Glutamatergic neuron (in vitro differentiated cells): ENCODE measurements around the gene FAAP20. TPM values are rescaled to one million over a fixed set of nuclear protein-coding genes. Genes with fewer than 3 reads are reported as not detected.

ENCODE experiments used
- DNase-seq: peaks from one replicate; pipeline ENCODE4 v3.0.0; 2022
- H3K27ac Mint-ChIP-seq: one replicate; pipeline ENCODE4 v1.8.0; 2020; ENCODE audit warnings: mild to moderate bottlenecking, mixed read lengths, inconsistent platforms; ENCODE audit not compliant: unreplicated experiment
- H3K27me3 Mint-ChIP-seq: one replicate; pipeline ENCODE4 v1.8.0; 2020; ENCODE audit warnings: mild to moderate bottlenecking, moderate library complexity, mixed read lengths, inconsistent platforms; ENCODE audit not compliant: unreplicated experiment
- H3K36me3 Mint-ChIP-seq: one replicate; pipeline ENCODE4 v1.8.0; 2020; ENCODE audit warnings: mild to moderate bottlenecking, mixed read lengths, inconsistent platforms; ENCODE audit not compliant: unreplicated experiment
- H3K4me1 Mint-ChIP-seq: one replicate; pipeline ENCODE4 v1.8.0; 2020; ENCODE audit warnings: mild to moderate bottlenecking, low read depth, mixed read lengths, inconsistent platforms; ENCODE audit not compliant: unreplicated experiment
- H3K4me3 Mint-ChIP-seq: one replicate; pipeline ENCODE4 v1.8.0; 2020; ENCODE audit warnings: mild to moderate bottlenecking, mixed read lengths, inconsistent platforms; ENCODE audit not compliant: unreplicated experiment
- H3K9me3 Mint-ChIP-seq: one replicate; pipeline ENCODE4 v1.8.0; 2020; ENCODE audit warnings: mild to moderate bottlenecking, moderate library complexity, mixed read lengths, inconsistent platforms; ENCODE audit not compliant: unreplicated experiment
- total RNA-seq: library from RNA; stranded (reverse); fragmentation: NEBNext Ultra II Directional; extraction: Animal tissue kit (Norgen Biotek cat#: 25700); gene quantifications from one replicate; pipeline ENCODE4 v1.2.1, GENCODE V29; 2021; ENCODE audit not compliant: unreplicated experiment
- TF ChIP-seq, protein P1 (sequence below): fragments of 200-600 bp; sonication (generic); IDR thresholded peaks from one replicate; pipeline ENCODE4 v1.5.0; 2021; ENCODE audit not compliant: partially characterized antibody, unreplicated experiment

FAAP20 gene
- total RNA-seq, 1 donor from 2014 or later = 111 TPM

DNA sequence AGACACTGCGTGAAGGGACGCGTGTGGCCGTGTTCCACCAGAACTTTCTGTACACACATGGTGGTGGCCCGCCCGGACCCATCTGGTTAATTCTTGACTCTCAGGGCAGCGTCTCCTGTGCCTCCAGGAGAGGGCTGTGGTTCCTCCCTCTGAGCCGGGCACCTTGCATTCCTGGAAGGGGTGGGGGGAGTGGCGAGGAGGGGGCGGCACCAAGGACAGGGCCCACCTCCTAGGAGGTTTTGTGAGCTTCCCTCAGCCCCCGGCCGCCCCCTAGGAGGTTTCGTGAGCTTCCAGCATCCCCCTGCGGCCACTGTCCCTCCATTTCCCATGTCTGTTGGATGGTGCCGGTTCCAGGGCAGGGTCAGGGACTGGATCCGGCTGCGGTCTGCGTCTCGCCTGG is 28.9 kb downstream of the FAAP20 start:
- Mint-ChIP-seq H3K4me1 (no peaks in the 10 kb centered on the region), H3K36me3 (peaks cover 15% of the 10 kb centered on the region), H3K4me3 (no peak overlapping the region), H3K27me3 (peaks cover 2% of the 10 kb centered on the region), H3K9me3 (peaks cover 13% of the 10 kb centered on the region), H3K27ac (no peak overlapping the region)
- TF ChIP-seq, protein P1, sequence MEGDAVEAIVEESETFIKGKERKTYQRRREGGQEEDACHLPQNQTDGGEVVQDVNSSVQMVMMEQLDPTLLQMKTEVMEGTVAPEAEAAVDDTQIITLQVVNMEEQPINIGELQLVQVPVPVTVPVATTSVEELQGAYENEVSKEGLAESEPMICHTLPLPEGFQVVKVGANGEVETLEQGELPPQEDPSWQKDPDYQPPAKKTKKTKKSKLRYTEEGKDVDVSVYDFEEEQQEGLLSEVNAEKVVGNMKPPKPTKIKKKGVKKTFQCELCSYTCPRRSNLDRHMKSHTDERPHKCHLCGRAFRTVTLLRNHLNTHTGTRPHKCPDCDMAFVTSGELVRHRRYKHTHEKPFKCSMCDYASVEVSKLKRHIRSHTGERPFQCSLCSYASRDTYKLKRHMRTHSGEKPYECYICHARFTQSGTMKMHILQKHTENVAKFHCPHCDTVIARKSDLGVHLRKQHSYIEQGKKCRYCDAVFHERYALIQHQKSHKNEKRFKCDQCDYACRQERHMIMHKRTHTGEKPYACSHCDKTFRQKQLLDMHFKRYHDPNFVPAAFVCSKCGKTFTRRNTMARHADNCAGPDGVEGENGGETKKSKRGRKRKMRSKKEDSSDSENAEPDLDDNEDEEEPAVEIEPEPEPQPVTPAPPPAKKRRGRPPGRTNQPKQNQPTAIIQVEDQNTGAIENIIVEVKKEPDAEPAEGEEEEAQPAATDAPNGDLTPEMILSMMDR = no peak
- no peak for DNase-seq

GRCh38 chr1:2163205-2163604 is 31.4 kb downstream of the FAAP20 start:
- no peak overlapping the region for H3K27ac Mint-ChIP-seq
- no peaks in the 10 kb centered on the region for H3K4me1 Mint-ChIP-seq
- TF ChIP-seq, protein P1 = no peak
- H3K4me3 Mint-ChIP-seq = no peak overlapping the region
- H3K27me3 Mint-ChIP-seq = peaks cover 4% of the 10 kb centered on the region
- peaks cover 15% of the 10 kb centered on the region for H3K36me3 Mint-ChIP-seq
- peaks cover 16% of the 10 kb centered on the region for H3K9me3 Mint-ChIP-seq
- DNase-seq = no peak

- Mint-ChIP-seq H3K36me3 (peaks cover 16% of the 10 kb centered on the region), H3K9me3 (peaks cover 14% of the 10 kb centered on the region), H3K27me3 (peaks cover 5% of the 10 kb centered on the region), H3K4me3 (no peak overlapping the region), H3K4me1 (peaks cover 7% of the 10 kb centered on the region), H3K27ac (no peak overlapping the region)
- no peak for DNase-seq
- TF ChIP-seq, protein P1 = no peak
These were observed 33.9 kb downstream of the FAAP20 start for GRCh38 chr1:2160451-2161300.

DNA sequence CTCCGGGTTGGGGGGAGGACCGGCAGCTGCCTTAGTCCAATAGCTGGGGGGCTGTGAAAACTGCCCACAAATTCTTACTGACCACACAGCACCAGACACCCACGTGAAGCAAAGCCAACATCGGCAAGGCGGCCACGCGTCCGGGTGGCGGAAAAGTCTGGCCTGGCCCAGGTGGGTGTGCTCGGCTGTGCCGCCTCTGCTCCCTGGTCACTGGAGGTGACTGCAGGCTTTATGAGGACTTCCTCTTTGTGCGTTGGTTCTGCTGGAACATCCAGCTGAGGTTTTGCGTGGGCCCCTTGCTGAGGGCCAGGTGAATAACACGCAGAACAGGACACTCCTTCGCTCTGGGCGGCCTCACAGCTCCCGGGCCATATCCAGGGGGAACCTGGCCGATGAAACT is 35.4 kb downstream of the FAAP20 start:
- Mint-ChIP-seq H3K36me3 (peaks cover 18% of the 10 kb centered on the region), H3K9me3 (peaks cover 21% of the 10 kb centered on the region), H3K4me3 (no peak overlapping the region), H3K27me3 (peaks cover 11% of the 10 kb centered on the region), H3K27ac (no peak overlapping the region), H3K4me1 (peaks cover 15% of the 10 kb centered on the region)
- TF ChIP-seq, protein P1 = no peak
- DNase-seq = no peak

DNA sequence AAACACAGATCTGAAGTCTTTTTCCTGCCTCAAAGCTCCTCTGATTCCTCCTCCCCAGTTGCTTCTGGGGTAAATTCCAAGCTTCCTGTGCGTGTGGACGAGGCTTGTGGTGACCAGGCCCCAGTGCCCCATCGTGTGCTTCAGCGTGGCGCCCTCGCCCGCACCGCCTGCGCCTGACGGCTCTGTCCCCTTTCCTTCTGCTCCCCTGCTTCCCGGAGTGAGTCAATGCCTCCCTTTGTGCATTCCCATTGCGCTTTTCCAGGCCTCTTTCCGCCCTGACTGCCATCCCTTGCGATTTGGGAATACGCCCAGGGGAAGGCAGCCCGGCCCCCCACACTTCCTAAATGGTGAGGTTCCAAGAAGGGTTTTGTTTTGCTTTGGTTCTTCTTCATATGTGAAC is 36.3 kb downstream of the FAAP20 start:
- Mint-ChIP-seq H3K36me3 (peaks cover 18% of the 10 kb centered on the region), H3K9me3 (peaks cover 24% of the 10 kb centered on the region), H3K27me3 (peaks cover 11% of the 10 kb centered on the region), H3K4me3 (no peak overlapping the region), H3K27ac (no peak overlapping the region), H3K4me1 (peaks cover 15% of the 10 kb centered on the region)
- TF ChIP-seq, protein P1 = no peak
- no peak for DNase-seq
